Measurements from ENCODE around the gene EDC3.

The EDC3 gene

DNA sequence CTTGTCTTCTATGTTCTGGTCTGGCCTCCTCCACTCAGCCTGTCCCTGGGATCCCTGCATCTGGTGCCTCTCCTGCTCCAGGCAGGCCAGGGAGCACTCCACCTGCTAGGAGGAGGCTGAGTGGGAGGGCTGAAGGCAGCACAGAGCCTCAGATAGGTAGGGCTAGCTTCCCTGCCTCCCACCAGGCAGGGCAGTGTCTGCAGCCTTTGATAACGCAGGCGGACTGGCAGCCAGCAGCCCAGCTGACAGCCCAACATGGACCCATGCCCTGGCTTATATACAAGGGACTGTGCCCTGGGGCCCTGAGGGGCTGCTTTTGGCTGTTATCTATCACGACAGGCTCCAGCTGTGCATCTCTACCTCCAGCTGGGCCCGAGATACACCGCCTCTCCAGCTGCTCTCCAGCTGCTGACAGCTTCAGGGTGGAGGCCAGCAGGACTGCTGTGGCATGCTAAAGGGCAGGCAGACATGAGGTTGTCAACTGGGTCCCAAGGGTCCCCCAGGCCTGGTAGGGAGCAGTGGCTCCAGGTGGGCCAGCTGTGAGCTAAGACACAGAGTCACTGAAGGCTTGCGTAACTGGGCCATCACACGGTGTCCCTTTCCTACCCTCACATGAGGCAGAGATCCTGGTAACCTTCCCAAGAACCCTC lies 85.4 kb downstream of the EDC3 start:
- H3K4me1 ChIP-seq (ENCODE audit: low read depth, poor library complexity, severe bottlenecking), result peaks cover 6% of the 10 kb centered on the region
- no peak overlapping the region for H3K4me3 ChIP-seq (IDR thresholded peaks at IDR 0.05; ENCODE audit: insufficient read depth, low read depth, low read length)
- no peak overlapping the region for H3K4me2 ChIP-seq
- no peaks in the 10 kb centered on the region for H3K79me2 ChIP-seq (ENCODE audit: insufficient read depth, low read depth)
- TF ChIP-seq, protein P1, sequence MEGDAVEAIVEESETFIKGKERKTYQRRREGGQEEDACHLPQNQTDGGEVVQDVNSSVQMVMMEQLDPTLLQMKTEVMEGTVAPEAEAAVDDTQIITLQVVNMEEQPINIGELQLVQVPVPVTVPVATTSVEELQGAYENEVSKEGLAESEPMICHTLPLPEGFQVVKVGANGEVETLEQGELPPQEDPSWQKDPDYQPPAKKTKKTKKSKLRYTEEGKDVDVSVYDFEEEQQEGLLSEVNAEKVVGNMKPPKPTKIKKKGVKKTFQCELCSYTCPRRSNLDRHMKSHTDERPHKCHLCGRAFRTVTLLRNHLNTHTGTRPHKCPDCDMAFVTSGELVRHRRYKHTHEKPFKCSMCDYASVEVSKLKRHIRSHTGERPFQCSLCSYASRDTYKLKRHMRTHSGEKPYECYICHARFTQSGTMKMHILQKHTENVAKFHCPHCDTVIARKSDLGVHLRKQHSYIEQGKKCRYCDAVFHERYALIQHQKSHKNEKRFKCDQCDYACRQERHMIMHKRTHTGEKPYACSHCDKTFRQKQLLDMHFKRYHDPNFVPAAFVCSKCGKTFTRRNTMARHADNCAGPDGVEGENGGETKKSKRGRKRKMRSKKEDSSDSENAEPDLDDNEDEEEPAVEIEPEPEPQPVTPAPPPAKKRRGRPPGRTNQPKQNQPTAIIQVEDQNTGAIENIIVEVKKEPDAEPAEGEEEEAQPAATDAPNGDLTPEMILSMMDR (conservative IDR thresholded peaks at IDR 0.05; ENCODE audit: low read depth, low read length), result no peak
- H2AFZ ChIP-seq (ENCODE audit: low read depth), result no peak overlapping the region
- no peaks in the 10 kb centered on the region for H3K27me3 ChIP-seq (ENCODE audit: insufficient read depth, low read depth)
- H3K36me3 ChIP-seq (ENCODE audit: insufficient read depth), result no peaks in the 10 kb centered on the region
- no peak overlapping the region for H3K27ac ChIP-seq
- no peaks in the 10 kb centered on the region for H4K20me1 ChIP-seq (ENCODE audit: insufficient read depth)
- no peak overlapping the region for H3K9ac ChIP-seq

DNA sequence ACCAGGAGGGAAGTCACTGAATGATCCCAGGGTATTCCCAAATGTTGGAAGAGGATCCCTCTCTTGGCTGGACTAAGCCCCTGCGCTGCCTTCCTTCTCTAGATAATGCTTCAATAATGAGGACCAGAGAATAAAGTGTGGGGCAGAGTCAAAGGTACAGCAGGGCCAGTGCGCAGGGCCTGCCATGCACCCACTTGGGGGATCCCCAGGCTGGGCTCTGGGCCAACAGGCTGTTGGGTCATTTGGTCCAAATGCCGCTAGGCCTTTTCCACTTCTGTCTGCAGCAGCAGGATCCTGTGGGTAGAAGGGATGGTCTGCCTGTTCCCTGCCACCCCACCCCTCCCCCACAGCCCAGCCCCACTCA lies 85.9 kb downstream of the EDC3 start:
- H3K4me1 ChIP-seq (ENCODE audit: low read depth, poor library complexity, severe bottlenecking), result peaks cover 6% of the 10 kb centered on the region
- no peak overlapping the region for H2AFZ ChIP-seq (ENCODE audit: low read depth)
- no peaks in the 10 kb centered on the region for H3K27me3 ChIP-seq (ENCODE audit: insufficient read depth, low read depth)
- no peaks in the 10 kb centered on the region for H3K36me3 ChIP-seq (ENCODE audit: insufficient read depth)
- no peak overlapping the region for H3K27ac ChIP-seq
- TF ChIP-seq, protein P1 (conservative IDR thresholded peaks at IDR 0.05; ENCODE audit: low read depth, low read length), result no peak
- no peak overlapping the region for H3K4me3 ChIP-seq (IDR thresholded peaks at IDR 0.05; ENCODE audit: insufficient read depth, low read depth, low read length)
- no peaks in the 10 kb centered on the region for H4K20me1 ChIP-seq (ENCODE audit: insufficient read depth)
- no peaks in the 10 kb centered on the region for H3K79me2 ChIP-seq (ENCODE audit: insufficient read depth, low read depth)
- H3K4me2 ChIP-seq, result no peak overlapping the region
- no peak overlapping the region for H3K9ac ChIP-seq

DNA sequence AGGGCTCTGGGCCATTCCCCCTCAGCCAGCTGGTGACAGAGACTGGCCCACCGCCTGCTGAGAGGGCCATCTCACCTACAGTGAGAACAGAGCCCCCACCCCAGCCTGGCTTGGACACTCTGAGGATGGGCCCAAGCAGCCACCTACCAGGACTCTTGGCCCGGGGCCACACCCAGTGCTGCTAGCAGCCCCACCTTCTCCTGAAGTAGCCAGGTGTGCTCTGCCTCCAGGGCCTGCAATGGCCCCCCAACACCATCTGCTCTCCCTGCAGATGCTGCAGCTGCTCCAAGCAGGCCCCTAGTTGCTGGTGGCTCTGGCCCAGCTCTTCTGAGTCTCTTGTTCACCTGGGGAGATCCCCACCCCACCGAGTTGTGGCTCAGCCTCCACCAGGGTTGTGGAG lies 87.0 kb downstream of the EDC3 start:
- Histone ChIP-seq H3K36me3 (ENCODE audit: insufficient read depth) (no peaks in the 10 kb centered on the region), H3K4me1 (ENCODE audit: low read depth, poor library complexity, severe bottlenecking) (no peaks in the 10 kb centered on the region), H3K9ac (no peak overlapping the region), H3K27ac (no peak overlapping the region), H2AFZ (ENCODE audit: low read depth) (no peak overlapping the region), H3K79me2 (ENCODE audit: insufficient read depth, low read depth) (no peaks in the 10 kb centered on the region), H3K27me3 (ENCODE audit: insufficient read depth, low read depth) (no peaks in the 10 kb centered on the region), H4K20me1 (ENCODE audit: insufficient read depth) (no peaks in the 10 kb centered on the region), H3K4me3 (IDR thresholded peaks at IDR 0.05; ENCODE audit: insufficient read depth, low read depth, low read length) (no peak overlapping the region), H3K4me2 (no peak overlapping the region)
- TF ChIP-seq, protein P1 (conservative IDR thresholded peaks at IDR 0.05; ENCODE audit: low read depth, low read length), result no peak

DNA sequence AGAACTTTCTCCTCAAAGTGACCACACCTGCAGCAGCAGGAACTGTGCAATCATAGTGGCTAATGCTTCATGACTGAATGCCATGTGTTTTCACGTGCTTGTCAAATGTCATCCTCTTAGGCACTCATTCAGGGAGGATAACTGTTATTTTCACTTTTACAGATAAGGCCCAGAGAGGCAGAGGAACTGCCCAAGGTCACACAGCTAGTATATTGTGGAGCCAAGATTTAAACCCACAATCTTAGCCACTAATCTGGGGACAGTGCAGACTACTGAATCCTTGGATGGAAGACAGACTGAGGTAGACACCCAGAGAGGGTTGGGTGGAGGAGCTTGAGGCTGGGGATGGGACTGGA lies 90.1 kb downstream of the EDC3 start:
- Histone ChIP-seq H3K9ac (no peak overlapping the region), H4K20me1 (ENCODE audit: insufficient read depth) (no peaks in the 10 kb centered on the region), H3K4me1 (ENCODE audit: low read depth, poor library complexity, severe bottlenecking) (no peaks in the 10 kb centered on the region), H3K36me3 (ENCODE audit: insufficient read depth) (no peaks in the 10 kb centered on the region), H3K4me2 (no peak overlapping the region), H3K79me2 (ENCODE audit: insufficient read depth, low read depth) (no peaks in the 10 kb centered on the region), H3K27me3 (ENCODE audit: insufficient read depth, low read depth) (no peaks in the 10 kb centered on the region), H3K4me3 (IDR thresholded peaks at IDR 0.05; ENCODE audit: insufficient read depth, low read depth, low read length) (no peak overlapping the region), H3K27ac (no peak overlapping the region), H2AFZ (ENCODE audit: low read depth) (no peak overlapping the region)
- TF ChIP-seq, protein P1 (conservative IDR thresholded peaks at IDR 0.05; ENCODE audit: low read depth, low read length), result no peak

All from KMS-11 (cell line).